ENCODE data around the gene ZNF200.

Gene ZNF200

DNA sequence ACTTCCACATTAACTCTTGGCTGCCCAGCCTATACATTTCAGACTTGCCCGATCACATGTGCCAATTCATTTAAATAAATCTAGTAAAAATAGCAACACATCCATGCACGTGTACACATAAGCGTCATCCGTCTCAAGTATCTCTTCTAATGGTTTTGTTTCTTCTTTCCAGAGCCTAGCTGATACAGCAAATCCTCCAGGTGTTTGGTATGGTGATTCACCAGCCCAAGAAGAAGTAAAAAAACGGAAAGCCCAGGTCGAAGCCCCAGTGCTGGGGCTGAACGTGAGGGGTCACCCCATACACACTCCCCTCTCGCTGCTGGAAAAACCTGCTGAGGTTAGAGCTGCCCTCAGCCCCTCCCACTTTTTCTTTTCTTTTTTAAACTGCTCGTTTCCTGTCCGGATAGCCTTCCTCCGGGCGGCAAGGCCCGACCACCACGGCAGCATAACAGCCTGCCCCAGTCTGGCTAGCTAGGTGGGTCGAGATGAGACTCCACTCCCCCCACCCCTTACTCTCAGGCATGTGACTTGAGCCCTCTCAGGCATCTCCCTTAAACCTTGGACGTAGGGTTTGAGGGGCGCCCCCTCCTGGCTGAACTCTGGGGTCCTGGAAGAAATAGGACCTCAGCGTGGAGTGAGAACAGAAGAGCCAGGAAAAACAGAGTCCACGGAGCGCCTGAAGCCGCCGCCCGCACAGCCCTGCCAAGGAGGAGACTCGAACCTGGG, 60.9 kb downstream of the ZNF200 start:
- H3K4me3 ChIP-seq (ENCODE audit: low read depth, low read length) = peak overlapping the region; percentile 23; the same call in 1 of the 2 replicates
- CTCF ChIA-PET = interaction anchor here (1.0 to 2.0 kb wide), 7 partner anchors 8 to 115 kb away, joined by 3 to 9 read pairs (median 4); no protein-coding TSS in a partner anchor
- POLR2A ChIA-PET = no interaction called here

More for the DNA sequence above, 60.9 kb downstream of the ZNF200 start:
- DNase-seq (ENCODE audit: low read depth, low spot score) = no peak
- TF ChIP-seq CTCF (IDR thresholded peaks at IDR 0.05; ENCODE audit: insufficient read depth, low read length, missing control alignments) = peak; percentile 37
